HCT116 (cell line): ENCODE measurements around the gene CTRL. TPM values are rescaled to one million over a fixed set of nuclear protein-coding genes. Genes with fewer than 3 reads are reported as not detected.
A peak's percentile ranks its signal among the peaks of the same experiment; 100 is the strongest.

Source experiments
- ATAC-seq: fragments of 200-7000 bp; cut with Tn5 transposase; 2 replicates; pipeline ENCODE4 v1.9.1; 2020; ENCODE audit warnings: mild to moderate bottlenecking, moderate library complexity
- BruUV-seq: library from RNA; stranded (reverse); fragments of 400-500 nt; replicated peaks from 2 replicates; lab custom pipeline; 2021; lab: Mats Ljungman, UMichigan
- CTCF ChIA-PET: fragments of 300-600 bp; sonication (Branson Sonifier 250); formaldehyde crosslinking; loops from one replicate; lab custom pipeline; 2021; ENCODE audit warnings: antibody characterized with exemption; lab: Charles Lee
- POLR2A ChIA-PET: fragments of 300-600, 350-600 bp; sonication (Branson Sonifier 250); formaldehyde crosslinking; loops from one replicate; lab custom pipeline; 2021; ENCODE audit warnings: antibody characterized with exemption; lab: Charles Lee
- RAD21 ChIA-PET, 2 experiments: fragments of 300-600 bp; sonication (Branson Sonifier 250); formaldehyde crosslinking; loops; one replicate each; lab custom pipeline; 2023; ENCODE audit warnings: low total read pairs in 2 of 2; ENCODE audit not compliant: uncharacterized antibody in 2 of 2, unreplicated experiment in 2 of 2, low non-redundant PET in 1 of 2; lab: Charles Lee
- DNase-seq: peaks from one replicate; pipeline ENCODE4 v3.0.0-alpha.2; 2010; ENCODE audit warnings: low read depth, low spot score
- H2AFZ ChIP-seq: fragments of 200-600 bp; shearing (Covaris generic), sonication (generic); 2 replicates; pipeline ENCODE4 v1.6.1; 2017; ENCODE audit warnings: low read depth, mixed run types, mixed read lengths, antibody characterized with exemption, low read length; ENCODE audit not compliant: poor library complexity, severe bottlenecking
- H3K27ac ChIP-seq: 2 replicates; pipeline ENCODE4 v1.5.1; 2012; ENCODE audit warnings: low read depth, low read length
- H3K27me3 ChIP-seq: fragments of 200-600 bp; sonication (generic); 2 replicates; pipeline ENCODE4 v1.6.1; 2016; ENCODE audit warnings: mixed run types, low read length, mixed read lengths; ENCODE audit not compliant: insufficient read depth
- H3K36me3 ChIP-seq, 2 experiments: fragments of 200-500 bp in 1 of 2; fragments of 200-600 bp in 1 of 2; sonication (Bioruptor generic) in 1 of 2; sonication (generic) in 1 of 2; 2 replicates each; pipeline versions ENCODE4 v1.5.1 to v1.6.1; 2014 to 2016; ENCODE audit warnings: low read length in 2 of 2, inconsistent platforms in 1 of 2, mixed read lengths in 1 of 2, mixed run types in 1 of 2; ENCODE audit not compliant: insufficient read depth in 2 of 2, control insufficient read depth in 1 of 2
- H3K4me1 ChIP-seq, 2 experiments: fragments of 200-600 bp in 1 of 2; sonication (generic) in 1 of 2; 2 replicates each; pipeline versions ENCODE4 v1.5.1 to v1.6.1; 2012 to 2017; ENCODE audit warnings: low read length in 2 of 2, inconsistent platforms in 1 of 2, mild to moderate bottlenecking in 1 of 2, mixed read lengths in 1 of 2, mixed run types in 1 of 2, moderate library complexity in 1 of 2; ENCODE audit not compliant: insufficient read depth in 2 of 2, control insufficient read depth in 1 of 2
- H3K4me2 ChIP-seq: fragments of 200-600 bp; sonication (generic); 2 replicates; pipeline ENCODE4 v1.6.1; 2017; ENCODE audit warnings: mixed run types, low read length, mixed read lengths
- H3K4me3 ChIP-seq, 2 experiments: fragments of 200-600 bp in 1 of 2; sonication (generic) in 1 of 2; replicated peaks in 1 of 2; 2 replicates each; pipeline ENCODE4 v1.5.1; 2011 to 2016; ENCODE audit warnings: low read length in 2 of 2, control low read depth in 1 of 2, low read depth in 1 of 2, mild to moderate bottlenecking in 1 of 2, mixed read lengths in 1 of 2, mixed run types in 1 of 2
- H3K79me2 ChIP-seq: fragments of 200-600 bp; sonication (generic); 2 replicates; pipeline ENCODE4 v1.6.1; 2017; ENCODE audit warnings: mild to moderate bottlenecking, mixed run types, low read length, moderate library complexity, mixed read lengths; ENCODE audit not compliant: insufficient read depth
- H3K9ac ChIP-seq: fragments of 200-600 bp; sonication (generic); 2 replicates; pipeline ENCODE4 v1.6.1; 2016; ENCODE audit warnings: low read length, mixed read lengths
- H3K9me2 ChIP-seq: fragments of 200-600 bp; sonication (generic), shearing (Covaris generic); 2 replicates; pipeline ENCODE4 v1.6.1; 2017; ENCODE audit warnings: mixed run types, mild to moderate bottlenecking, moderate library complexity; ENCODE audit not compliant: insufficient read depth
- H3K9me3 ChIP-seq, 2 experiments: fragments of 200-500 bp in 1 of 2; fragments of 200-600 bp in 1 of 2; sonication (Bioruptor generic) in 1 of 2; sonication (generic) in 1 of 2; 2 replicates each; pipeline ENCODE4 v1.6.1; 2014 to 2017; ENCODE audit warnings: low read length in 2 of 2, mixed read lengths in 2 of 2, inconsistent platforms in 1 of 2, low read depth in 1 of 2, mild to moderate bottlenecking in 1 of 2, mixed run types in 1 of 2, moderate library complexity in 1 of 2; ENCODE audit not compliant: control insufficient read depth in 1 of 2, insufficient read depth in 1 of 2
- H4K20me1 ChIP-seq: fragments of 200-600 bp; sonication (generic), shearing (Covaris generic); 2 replicates; pipeline ENCODE4 v1.6.1; 2017; ENCODE audit warnings: mixed run types, mild to moderate bottlenecking, moderate library complexity; ENCODE audit not compliant: insufficient read depth
- CBX3 ChIP-seq: IDR thresholded peaks from 2 replicates; pipeline ENCODE4 v1.6.1; 2012; ENCODE audit warnings: low read depth
- MAX ChIP-seq: IDR thresholded peaks from 2 replicates; pipeline ENCODE4 v1.6.1; 2012
- POLR2AphosphoS5 ChIP-seq: IDR thresholded peaks from 2 replicates; pipeline ENCODE4 v1.6.1; 2011; ENCODE audit warnings: mild to moderate bottlenecking, low read depth, low read length, moderate library complexity
- SRF ChIP-seq: IDR thresholded peaks from 2 replicates; pipeline ENCODE4 v1.6.1; 2012; ENCODE audit warnings: low read depth
- TCF7L2 ChIP-seq: IDR thresholded peaks from 2 replicates; pipeline ENCODE4 v1.7.0; 2011; ENCODE audit warnings: borderline replicate concordance, inconsistent platforms; ENCODE audit not compliant: insufficient read depth, insufficient read length; ENCODE audit errors: extremely low read depth
- ZBTB33 ChIP-seq: IDR thresholded peaks from 2 replicates; pipeline ENCODE4 v1.6.1; 2011; ENCODE audit warnings: mild to moderate bottlenecking, low read length, moderate library complexity; ENCODE audit not compliant: insufficient replicate concordance; ENCODE audit errors: extremely low read depth
- intact Hi-C: fragments of 100-400 bp; cut with micrococcal nuclease; formaldehyde crosslinking; loops from 2 replicates; pipeline ENCODE4 v1.10.0; 2022
- total RNA-seq: library from RNA; stranded (reverse); gene quantifications from one replicate; pipeline ENCODE4 v1.2.1, GENCODE V29; 2021; ENCODE audit not compliant: unreplicated experiment

Gene CTRL
- total RNA-seq, 1 experiment from 2014 or later, result 3.4 TPM

- H3K4me2 ChIP-seq, result peak overlapping the region; percentile 87
- H3K9me2 ChIP-seq, result no peaks in the 10 kb centered on the region
- no peaks in the 10 kb centered on the region for H3K27me3 ChIP-seq
- H3K36me3 ChIP-seq, result peaks cover 0 to 2% of the 10 kb centered on the region in 2 experiments; a peak in 1 of 4 replicates
- intact Hi-C loops, result no loop called here
- TF ChIP-seq ZBTB33 (no peak), POLR2AphosphoS5 (no peak), SRF (no peak), CBX3 (no peak), MAX (no peak; the same call in 1 of the 2 replicates), TCF7L2 (no peak)
- ATAC-seq, result peak; percentile 57
- no peaks in the 10 kb centered on the region for H4K20me1 ChIP-seq
- no peaks in the 10 kb centered on the region for H3K9me3 ChIP-seq
- H2AFZ ChIP-seq, result no peak overlapping the region
- no peak for DNase-seq
- RAD21 ChIA-PET, result no interaction called here
- H3K9ac ChIP-seq, result peak overlapping the region; percentile 92
- peak overlapping the region; percentile 86 for H3K4me3 ChIP-seq
- peaks cover 32% of the 10 kb centered on the region for H3K79me2 ChIP-seq
- BruUV-seq, result no TSS peak
- POLR2A ChIA-PET, result no interaction called here
- H3K27ac ChIP-seq, result peak overlapping the region; percentile 87
- CTCF ChIA-PET, result interaction anchor here (0.6 kb wide), 1 partner anchor 19 kb away, joined by 3 read pairs; no protein-coding TSS in a partner anchor
- H3K4me1 ChIP-seq, result peaks cover 21 to 26% of the 10 kb centered on the region in 2 experiments
These were observed 36.3 kb upstream of the CTRL start for GRCh38 chr16:67967958-67968399.
